Ascending aorta (tissue), 2 donors: ENCODE measurements around the gene TMPRSS2. TPM values are rescaled to one million over a fixed set of nuclear protein-coding genes. Genes with fewer than 3 reads are reported as not detected.

Experiments used
- DNase-seq, 2 donors: peaks; one replicate each; pipeline ENCODE4 v3.0.0-alpha.2; 2019; ENCODE audit warnings: low spot score in 2 of 2
- H3K27ac ChIP-seq, 2 donors: fragments of 200-600 bp; sonication (generic); one replicate each; pipeline ENCODE4 v1.5.1; 2016 to 2017; ENCODE audit warnings: mild to moderate bottlenecking in 1 of 2
- H3K27me3 ChIP-seq: fragments of 200-600 bp; sonication (generic); one replicate; pipeline ENCODE4 v1.5.1; 2017
- H3K36me3 ChIP-seq, 2 donors: fragments of 200-600 bp; sonication (generic); one replicate each; pipeline ENCODE4 v1.5.1; 2016
- H3K4me1 ChIP-seq, 2 donors: fragments of 200-600 bp; sonication (generic); one replicate each; pipeline ENCODE4 v1.5.1; 2016 to 2017; ENCODE audit warnings: mild to moderate bottlenecking in 1 of 2
- H3K4me3 ChIP-seq, 2 donors: fragments of 200-600 bp; sonication (generic); one replicate each; pipeline ENCODE4 v1.5.1; 2016 to 2017; ENCODE audit warnings: mild to moderate bottlenecking in 1 of 2
- H3K9me3 ChIP-seq, 2 donors: fragments of 200-600 bp; sonication (generic); one replicate each; pipeline ENCODE4 v1.5.1; 2016
- intact Hi-C: fragments of 100-400 bp; cut with DNase I; formaldehyde crosslinking; loops from one replicate; pipeline ENCODE4 v1.15.1; 2023
- total RNA-seq: library from RNA; depleted of rRNA; stranded (reverse); fragments of >200 nt; gene quantifications from one replicate; pipeline ENCODE4 v1.1.0, GENCODE V29; 2016
- TF ChIP-seq, protein P1 (sequence below), 3 experiments: fragments of 200-600 bp in 2 of 3; fragments of 450-650 bp in 1 of 3; sonication (generic) in 2 of 3; IDR thresholded peaks; one replicate each; pipeline ENCODE4 v1.5.1; 2016 to 2019; ENCODE audit warnings: antibody characterized with exemption in 3 of 3, mild to moderate bottlenecking in 1 of 3, moderate library complexity in 1 of 3

The TMPRSS2 gene
- total RNA-seq, 1 donor from 2014 or later: not detected

DNA sequence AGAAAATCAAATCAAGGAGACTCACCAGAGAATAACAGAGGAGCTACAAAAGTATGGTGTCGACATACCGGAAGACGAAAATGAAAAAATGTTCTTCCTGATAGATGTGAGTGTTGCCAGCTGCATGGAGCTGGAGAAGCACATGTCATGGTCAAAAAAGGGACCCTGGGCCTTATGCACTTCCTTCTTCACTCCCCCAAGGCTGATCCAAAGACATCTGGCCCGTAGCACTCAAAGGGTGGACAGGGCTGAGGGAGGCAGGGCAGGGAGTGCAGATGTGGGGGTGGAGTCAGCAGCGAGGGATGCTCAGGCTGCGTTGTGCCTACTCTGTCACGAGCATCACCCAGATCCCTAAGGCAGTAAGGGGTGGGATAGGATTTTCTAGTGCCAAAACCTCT, 62.5 kb downstream of the TMPRSS2 start:
- H3K4me1 ChIP-seq: no peaks in the 10 kb centered on the region
- TF ChIP-seq, protein P1, sequence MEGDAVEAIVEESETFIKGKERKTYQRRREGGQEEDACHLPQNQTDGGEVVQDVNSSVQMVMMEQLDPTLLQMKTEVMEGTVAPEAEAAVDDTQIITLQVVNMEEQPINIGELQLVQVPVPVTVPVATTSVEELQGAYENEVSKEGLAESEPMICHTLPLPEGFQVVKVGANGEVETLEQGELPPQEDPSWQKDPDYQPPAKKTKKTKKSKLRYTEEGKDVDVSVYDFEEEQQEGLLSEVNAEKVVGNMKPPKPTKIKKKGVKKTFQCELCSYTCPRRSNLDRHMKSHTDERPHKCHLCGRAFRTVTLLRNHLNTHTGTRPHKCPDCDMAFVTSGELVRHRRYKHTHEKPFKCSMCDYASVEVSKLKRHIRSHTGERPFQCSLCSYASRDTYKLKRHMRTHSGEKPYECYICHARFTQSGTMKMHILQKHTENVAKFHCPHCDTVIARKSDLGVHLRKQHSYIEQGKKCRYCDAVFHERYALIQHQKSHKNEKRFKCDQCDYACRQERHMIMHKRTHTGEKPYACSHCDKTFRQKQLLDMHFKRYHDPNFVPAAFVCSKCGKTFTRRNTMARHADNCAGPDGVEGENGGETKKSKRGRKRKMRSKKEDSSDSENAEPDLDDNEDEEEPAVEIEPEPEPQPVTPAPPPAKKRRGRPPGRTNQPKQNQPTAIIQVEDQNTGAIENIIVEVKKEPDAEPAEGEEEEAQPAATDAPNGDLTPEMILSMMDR (IDR thresholded peaks at IDR 0.05): no peak
- peak in 1 of 2 donors; percentile 38 for DNase-seq
- H3K4me3 ChIP-seq: no peak overlapping the region
- H3K9me3 ChIP-seq: no peaks in the 10 kb centered on the region
- H3K27ac ChIP-seq: no peak overlapping the region
- H3K36me3 ChIP-seq: peaks cover 50 to 81% of the 10 kb centered on the region in 2 donors
- intact Hi-C loops: no loop called here
- H3K27me3 ChIP-seq: no peaks in the 10 kb centered on the region

DNA sequence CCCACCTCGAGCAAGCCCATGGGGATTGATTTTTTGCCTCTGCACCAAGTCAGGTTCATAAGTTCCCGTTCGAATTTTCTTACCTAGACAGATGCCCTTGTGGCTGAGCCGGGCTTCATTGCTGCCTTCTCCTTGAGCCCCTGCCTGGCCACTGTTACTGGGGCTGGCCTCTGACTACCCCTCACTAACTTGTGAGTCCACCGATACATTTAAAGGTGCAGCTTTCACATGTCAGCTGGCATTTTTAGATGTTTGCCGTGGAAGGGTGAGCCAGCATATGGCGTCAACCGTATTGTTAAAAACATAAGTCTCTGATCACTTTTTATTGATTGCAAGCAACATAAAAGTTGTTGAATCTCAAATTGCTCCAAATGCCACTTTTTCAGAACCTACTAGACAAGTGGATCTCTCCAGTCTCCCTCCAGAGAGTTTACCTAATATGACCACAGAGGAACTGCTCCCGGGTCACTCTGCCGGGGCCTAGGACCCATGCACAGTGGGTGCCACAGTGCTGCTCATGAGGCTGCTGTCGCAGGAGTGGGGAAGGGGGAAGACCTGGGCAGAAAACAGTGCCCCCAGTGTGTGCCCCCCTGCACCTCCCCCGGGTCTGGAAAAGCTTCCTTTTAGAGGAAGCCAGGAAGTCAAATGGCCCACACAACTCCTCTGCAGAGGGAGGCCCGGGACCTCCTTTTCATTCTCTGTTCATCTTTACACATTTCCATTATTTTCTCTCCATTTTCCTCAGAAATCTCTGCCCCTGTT, 63.1 kb downstream of the TMPRSS2 start:
- H3K4me3 ChIP-seq: no peak overlapping the region
- no peak overlapping the region for H3K27ac ChIP-seq
- TF ChIP-seq, protein P1 (IDR thresholded peaks at IDR 0.05): no peak
- peaks cover 50 to 81% of the 10 kb centered on the region in 2 donors for H3K36me3 ChIP-seq
- H3K9me3 ChIP-seq: no peaks in the 10 kb centered on the region
- H3K4me1 ChIP-seq: no peaks in the 10 kb centered on the region
- peak in 1 of 2 donors; percentile 28 for DNase-seq
- H3K27me3 ChIP-seq: no peaks in the 10 kb centered on the region
- intact Hi-C loops: no loop called here

DNA sequence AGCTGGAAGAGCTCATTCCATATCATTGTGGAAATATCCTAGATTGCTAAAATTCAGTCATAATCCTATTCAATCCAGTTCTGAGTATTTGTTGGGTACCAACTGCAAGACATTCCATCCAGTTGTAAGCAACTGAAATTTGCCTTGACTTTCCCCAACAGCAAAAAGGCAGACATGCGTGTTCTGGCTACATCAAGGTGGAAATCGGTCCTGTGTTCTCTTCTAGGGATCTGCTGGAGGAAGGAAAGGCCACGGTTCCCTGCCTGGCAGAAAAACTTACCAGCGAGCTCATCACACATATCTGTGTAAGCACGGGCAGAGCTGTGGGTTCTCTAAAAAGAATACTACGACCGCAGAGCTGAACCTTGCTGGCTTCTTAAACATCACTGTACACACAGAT, 64.4 kb downstream of the TMPRSS2 start:
- peak in 1 of 2 donors; percentile 41 for DNase-seq
- TF ChIP-seq, protein P1 (IDR thresholded peaks at IDR 0.05): no peak
- Histone ChIP-seq H3K27me3 (no peaks in the 10 kb centered on the region), H3K9me3 (no peaks in the 10 kb centered on the region), H3K36me3 (peaks cover 46 to 71% of the 10 kb centered on the region in 2 donors), H3K27ac (no peak overlapping the region), H3K4me1 (no peaks in the 10 kb centered on the region), H3K4me3 (no peak overlapping the region)
- intact Hi-C loops: no loop called here

DNA sequence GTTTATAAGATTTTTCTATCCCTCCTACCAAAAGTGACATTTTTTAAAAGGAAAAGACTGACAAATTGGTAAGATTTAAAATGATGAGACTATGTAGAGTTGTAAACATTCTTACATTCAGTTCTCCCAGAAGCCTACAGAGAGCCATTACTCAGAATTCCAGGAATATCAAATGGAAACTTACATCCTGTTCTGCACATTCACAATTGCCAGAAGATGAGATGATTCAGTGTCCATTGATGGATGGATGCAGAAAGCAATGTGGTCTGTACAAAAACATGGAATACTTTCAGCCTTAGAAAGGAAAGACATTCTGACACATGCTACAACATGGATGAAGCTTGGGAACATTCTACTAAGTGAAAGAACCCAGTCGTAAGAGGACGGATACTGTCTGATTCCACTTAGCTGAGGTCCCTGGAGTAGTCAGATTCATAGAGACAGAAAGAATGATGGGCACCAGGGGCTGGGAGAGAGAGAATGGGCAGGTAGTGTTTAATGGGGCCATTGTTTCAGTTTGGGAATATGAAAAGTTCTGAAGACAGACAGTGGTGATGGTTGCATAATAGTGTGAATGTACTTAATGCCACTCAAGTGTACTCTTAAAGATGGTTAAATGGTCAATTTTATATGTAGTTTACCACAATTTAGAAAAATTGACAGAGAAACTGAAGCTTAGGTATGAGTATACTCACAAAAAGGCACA, 65.3 kb downstream of the TMPRSS2 start:
- Histone ChIP-seq H3K4me1 (no peaks in the 10 kb centered on the region), H3K4me3 (no peak overlapping the region), H3K36me3 (peaks cover 53 to 70% of the 10 kb centered on the region in 2 donors), H3K27ac (no peak overlapping the region), H3K9me3 (no peaks in the 10 kb centered on the region), H3K27me3 (no peaks in the 10 kb centered on the region)
- TF ChIP-seq, protein P1 (IDR thresholded peaks at IDR 0.05): no peak
- DNase-seq: no peak
- intact Hi-C loops: no loop called here

DNA sequence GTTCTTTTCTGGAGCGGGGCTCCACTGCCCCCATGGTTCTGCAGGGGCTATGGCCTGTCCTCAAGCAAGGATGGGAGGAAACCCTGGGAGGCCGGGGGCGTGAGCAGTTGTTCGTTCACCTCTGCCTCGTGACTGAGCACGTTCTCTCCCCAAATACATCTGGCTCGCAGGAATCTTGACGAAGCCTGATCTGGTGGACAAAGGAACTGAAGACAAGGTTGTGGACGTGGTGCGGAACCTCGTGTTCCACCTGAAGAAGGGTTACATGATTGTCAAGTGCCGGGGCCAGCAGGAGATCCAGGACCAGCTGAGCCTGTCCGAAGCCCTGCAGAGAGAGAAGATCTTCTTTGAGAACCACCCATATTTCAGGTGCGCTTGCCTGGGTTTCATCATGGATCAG, 66.4 kb downstream of the TMPRSS2 start:
- Histone ChIP-seq H3K9me3 (no peaks in the 10 kb centered on the region), H3K27me3 (no peaks in the 10 kb centered on the region), H3K4me3 (no peak overlapping the region), H3K27ac (no peak overlapping the region), H3K36me3 (peaks cover 54 to 71% of the 10 kb centered on the region in 2 donors), H3K4me1 (no peaks in the 10 kb centered on the region)
- TF ChIP-seq, protein P1 (IDR thresholded peaks at IDR 0.05): no peak
- intact Hi-C loops: no loop called here
- DNase-seq: peak in 1 of 2 donors; percentile 52
